GM18517 (cell line): ENCODE results near the gene AGPAT4.

Experiments
- ATAC-seq: cut with Tn5 transposase; IDR thresholded peaks from one replicate; pipeline ENCODE4 v1.9.1; 2021; ENCODE audit warnings: mild to moderate bottlenecking, moderate library complexity; ENCODE audit not compliant: unreplicated experiment

The AGPAT4 gene

GRCh38 chr6:161082215-161082614 lies 191.6 kb downstream of the AGPAT4 start:
- ATAC-seq, result no peak

GRCh38 chr6:161080263-161080970 lies 193.4 kb downstream of the AGPAT4 start:
- ATAC-seq, result no peak
